Kidney (tissue), 14 donors: ENCODE measurements around the gene ZSCAN10. TPM values are rescaled to one million over a fixed set of nuclear protein-coding genes. Genes with fewer than 3 reads are reported as not detected.

ENCODE experiments used
- DNase-seq, 5 donors: peaks; one replicate each; pipeline ENCODE4 v3.0.0-alpha.2; 2013 to 2020
- FAIRE-seq: peaks from 2 replicates; lab custom pipeline; 2012; peaks lifted over from hg19 to GRCh38; lab: Jason Lieb, UNC
- H3K27ac ChIP-seq, 2 donors: one replicate each; pipeline ENCODE4 v1.7.0; 2013; ENCODE audit warnings: low read depth in 2 of 2, low read length in 2 of 2, inconsistent platforms in 1 of 2
- H3K27me3 ChIP-seq: one replicate; pipeline ENCODE4 v1.7.1; 2013; ENCODE audit warnings: low read length, inconsistent platforms; ENCODE audit not compliant: control insufficient read depth, insufficient read depth
- H3K36me3 ChIP-seq, 3 donors: one replicate each; pipeline versions ENCODE4 v1.7.0 to v1.7.1; 2013; ENCODE audit warnings: low read length in 3 of 3, control low read depth in 1 of 3, inconsistent platforms in 1 of 3; ENCODE audit not compliant: insufficient read depth in 3 of 3, control insufficient read depth in 2 of 3
- H3K4me1 ChIP-seq, 3 donors: one replicate each; pipeline versions ENCODE4 v1.7.0 to v1.7.1; 2013; ENCODE audit warnings: low read length in 3 of 3, inconsistent platforms in 1 of 3, low read depth in 1 of 3; ENCODE audit not compliant: control insufficient read depth in 2 of 3, insufficient read depth in 2 of 3
- H3K4me3 ChIP-seq, 3 donors: one replicate each; pipeline versions ENCODE4 v1.7.0 to v1.8.1; 2013; ENCODE audit warnings: low read length in 3 of 3, control low read depth in 1 of 3, inconsistent platforms in 1 of 3
- H3K9ac ChIP-seq, 3 donors: one replicate each; pipeline versions ENCODE4 v1.7.0 to v1.7.1; 2013; ENCODE audit warnings: low read length in 3 of 3, control low read depth in 1 of 3, inconsistent platforms in 1 of 3
- H3K9me3 ChIP-seq, 3 donors: one replicate each; pipeline versions ENCODE4 v1.7.0 to v1.7.1; 2013; ENCODE audit warnings: low read length in 3 of 3, control low read depth in 1 of 3, inconsistent platforms in 1 of 3; ENCODE audit not compliant: control insufficient read depth in 2 of 3, insufficient read depth in 1 of 3
- intact Hi-C: fragments of 100-400 bp; cut with DNase I; formaldehyde crosslinking; loops from one replicate; pipeline ENCODE4 v1.11.1; 2022
- polyA plus RNA-seq: library from polyadenylated mRNA; stranded (reverse); fragments of 350-450 nt; fragmentation: Illumina TruSeq; extraction: RNeasy Lipid Tissue Mini Kit (QIAGEN cat#74804); gene quantifications from one replicate; pipeline ENCODE4 v1.2.3, GENCODE V29; 2014; ENCODE audit warnings: low read depth, low replicate concordance; ENCODE audit not compliant: insufficient read depth
- total RNA-seq: library from RNA; stranded (reverse); fragmentation: NEBNext Ultra II Directional; extraction: Animal tissue kit (Norgen Biotek cat#: 25700); gene quantifications from one replicate; pipeline ENCODE4 v1.2.1, GENCODE V29; 2021
- TF ChIP-seq, protein P1 (sequence below): IDR thresholded peaks from 3 replicates; pipeline ENCODE4 v1.5.1; 2012; ENCODE audit warnings: mild to moderate bottlenecking, moderate library complexity, borderline replicate concordance; ENCODE audit not compliant: insufficient read depth; ENCODE audit errors: extremely low read depth
- donor health status: control.
- donor health status: control.
- donor health status: control.
- donor health status: control.
- donor health status: control.
- donor health status: DM: yes; HTN: yes; CAD: no.
- donor health status: Normal renal cell carcinoma (clear cell type).

The ZSCAN10 gene
- total and polyA plus RNA-seq, 2 donors from 2014 or later, result not detected

DNA sequence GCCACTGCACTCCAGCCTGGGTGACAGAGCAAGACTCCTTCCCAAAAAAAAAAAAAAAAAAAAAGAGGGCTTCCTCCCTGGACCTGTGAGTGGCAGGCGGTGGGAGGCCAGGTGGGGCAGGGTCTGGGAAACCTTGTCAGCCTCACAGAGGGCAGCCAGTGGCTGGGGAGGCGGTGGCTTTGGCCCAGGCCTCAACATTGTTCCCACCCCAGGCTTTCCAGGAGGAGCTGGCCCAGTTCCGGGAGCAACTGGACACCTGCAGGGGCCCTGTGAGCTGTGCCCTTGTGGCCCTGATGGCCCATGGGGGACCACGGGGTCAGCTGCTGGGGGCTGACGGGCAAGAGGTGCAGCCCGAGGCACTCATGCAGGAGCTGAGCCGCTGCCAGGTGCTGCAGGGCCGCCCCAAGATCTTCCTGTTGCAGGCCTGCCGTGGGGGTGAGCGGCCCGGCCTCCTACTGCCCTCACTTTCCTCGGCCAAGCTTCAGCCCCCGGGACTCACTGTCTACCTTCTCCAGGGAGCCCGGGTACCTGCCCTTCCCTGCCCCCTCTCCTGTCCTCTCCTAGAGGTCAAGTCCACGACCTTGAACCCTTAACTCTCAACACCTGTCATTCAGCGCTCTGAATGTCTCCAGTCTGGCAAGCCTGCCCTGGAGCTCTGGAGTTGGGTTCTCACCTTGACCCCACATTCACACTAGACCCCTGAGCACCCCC lies 48.1 kb upstream of the ZSCAN10 start:
- intact Hi-C loops, result no loop called here
- no peaks in the 10 kb centered on the region for H3K36me3 ChIP-seq
- DNase-seq, result peak in 1 of 5 donors; percentile 68

DNA sequence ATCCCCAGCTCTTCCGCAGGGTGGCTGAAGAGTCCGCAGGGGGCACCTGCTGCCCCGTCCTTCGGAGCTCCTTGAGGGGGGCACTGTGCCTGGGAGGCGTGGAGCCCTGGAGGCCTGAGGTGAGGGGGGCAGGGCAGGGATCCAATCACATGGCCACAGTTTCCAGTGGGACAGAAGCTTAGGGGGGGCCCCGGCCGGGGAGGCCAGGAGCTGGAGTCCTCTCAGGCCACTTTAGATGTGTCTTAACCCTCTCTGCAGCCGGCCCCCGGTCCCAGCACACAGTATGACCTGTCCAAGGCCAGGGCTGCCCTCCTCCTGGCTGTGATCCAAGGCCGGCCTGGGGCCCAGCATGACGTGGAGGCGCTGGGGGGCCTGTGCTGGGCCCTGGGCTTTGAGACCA lies 46.6 kb upstream of the ZSCAN10 start:
- TF ChIP-seq, protein P1, sequence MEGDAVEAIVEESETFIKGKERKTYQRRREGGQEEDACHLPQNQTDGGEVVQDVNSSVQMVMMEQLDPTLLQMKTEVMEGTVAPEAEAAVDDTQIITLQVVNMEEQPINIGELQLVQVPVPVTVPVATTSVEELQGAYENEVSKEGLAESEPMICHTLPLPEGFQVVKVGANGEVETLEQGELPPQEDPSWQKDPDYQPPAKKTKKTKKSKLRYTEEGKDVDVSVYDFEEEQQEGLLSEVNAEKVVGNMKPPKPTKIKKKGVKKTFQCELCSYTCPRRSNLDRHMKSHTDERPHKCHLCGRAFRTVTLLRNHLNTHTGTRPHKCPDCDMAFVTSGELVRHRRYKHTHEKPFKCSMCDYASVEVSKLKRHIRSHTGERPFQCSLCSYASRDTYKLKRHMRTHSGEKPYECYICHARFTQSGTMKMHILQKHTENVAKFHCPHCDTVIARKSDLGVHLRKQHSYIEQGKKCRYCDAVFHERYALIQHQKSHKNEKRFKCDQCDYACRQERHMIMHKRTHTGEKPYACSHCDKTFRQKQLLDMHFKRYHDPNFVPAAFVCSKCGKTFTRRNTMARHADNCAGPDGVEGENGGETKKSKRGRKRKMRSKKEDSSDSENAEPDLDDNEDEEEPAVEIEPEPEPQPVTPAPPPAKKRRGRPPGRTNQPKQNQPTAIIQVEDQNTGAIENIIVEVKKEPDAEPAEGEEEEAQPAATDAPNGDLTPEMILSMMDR, result no peak
- peak in 1 of 5 donors; percentile 66 for DNase-seq
- intact Hi-C loops, result no loop called here
- H3K9ac ChIP-seq, result no peak overlapping the region
- H3K36me3 ChIP-seq, result peaks cover 0 to 7% (median 0%) of the 10 kb centered on the region in 3 donors
- peaks cover 0 to 9% (median 0%) of the 10 kb centered on the region in 3 donors for H3K4me1 ChIP-seq
- no peaks in the 10 kb centered on the region for H3K27me3 ChIP-seq
- H3K4me3 ChIP-seq, result no peak overlapping the region
- H3K27ac ChIP-seq, result no peak overlapping the region
- no peaks in the 10 kb centered on the region for H3K9me3 ChIP-seq
- FAIRE-seq, result no peak

More for the DNA sequence above, 48.1 kb upstream of the ZSCAN10 start:
- Histone ChIP-seq H3K9ac (no peak overlapping the region), H3K4me3 (no peak overlapping the region), H3K9me3 (no peaks in the 10 kb centered on the region), H3K4me1 (peaks cover 0 to 9% (median 0%) of the 10 kb centered on the region in 3 donors), H3K27me3 (no peaks in the 10 kb centered on the region), H3K27ac (no peak overlapping the region)
- FAIRE-seq, result no peak
- TF ChIP-seq, protein P1, result no peak

DNA sequence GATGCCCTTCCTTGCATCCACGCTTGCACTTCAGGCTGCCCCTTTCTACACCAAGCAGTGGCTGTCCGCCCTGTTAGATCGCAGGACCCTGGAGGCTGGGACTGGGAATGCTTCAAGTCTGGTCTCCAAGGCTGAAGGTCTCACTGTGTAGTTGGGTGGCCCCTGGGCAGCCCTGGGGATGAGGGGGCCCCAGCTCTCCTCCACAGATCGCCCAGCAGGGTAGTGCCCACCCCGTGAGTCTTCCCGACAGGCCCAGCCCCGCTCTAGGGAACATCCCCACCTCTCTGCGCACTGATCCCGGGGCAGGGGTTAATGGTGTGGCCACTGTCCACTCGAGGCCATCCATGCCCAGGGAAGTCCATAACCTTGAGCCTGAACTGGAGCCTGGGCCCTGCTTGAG lies 46.1 kb upstream of the ZSCAN10 start:
- intact Hi-C loops, result no loop called here
- Histone ChIP-seq H3K27me3 (no peaks in the 10 kb centered on the region), H3K9ac (no peak overlapping the region), H3K36me3 (peaks cover 0 to 7% (median 0%) of the 10 kb centered on the region in 3 donors), H3K4me1 (peaks cover 0 to 9% (median 0%) of the 10 kb centered on the region in 3 donors), H3K9me3 (no peaks in the 10 kb centered on the region), H3K27ac (no peak overlapping the region), H3K4me3 (no peak overlapping the region)
- DNase-seq (peak in 1 of 5 donors; percentile 60), FAIRE-seq (no peak)
- TF ChIP-seq, protein P1, result no peak
